ENCODE measurements around the gene SOHLH1.

Gene SOHLH1

DNA sequence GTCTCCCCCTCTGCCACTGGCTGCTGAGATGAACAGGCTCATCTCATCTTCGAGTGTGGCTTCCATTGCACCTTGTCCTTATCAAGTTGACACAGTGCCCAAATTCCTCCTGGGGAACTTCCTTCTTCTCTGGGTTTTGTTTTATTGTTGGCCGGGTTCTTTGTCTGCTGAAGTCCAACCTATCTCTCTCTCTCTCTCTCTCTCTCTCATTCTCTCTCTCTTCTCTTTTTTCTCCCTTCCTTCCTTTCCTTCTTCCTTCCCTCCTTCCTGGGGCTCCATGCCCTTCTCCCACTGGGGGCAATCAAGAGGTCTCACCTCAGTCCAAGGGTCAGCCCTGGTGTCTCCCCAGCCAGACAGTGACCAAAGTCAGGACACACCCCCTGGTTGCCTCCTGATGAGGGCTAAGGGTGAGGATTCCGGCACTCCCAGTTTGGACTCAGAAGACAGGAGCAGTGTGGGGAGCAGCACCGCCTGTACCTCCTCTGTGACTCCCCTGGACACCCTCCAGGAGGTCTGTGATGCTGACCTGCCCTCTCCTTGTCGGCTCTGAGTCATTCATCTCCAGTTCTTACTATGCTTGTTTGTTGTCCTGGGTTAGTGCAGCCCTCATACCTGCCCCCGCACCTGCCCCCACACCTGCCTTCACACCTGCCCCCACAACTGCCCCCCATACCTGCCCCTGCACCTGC, 33.4 kb upstream of the SOHLH1 start:
- Histone ChIP-seq H3K9me3 (ENCODE audit: insufficient read depth, low read length) (no peaks in the 10 kb centered on the region), H3K27ac (ENCODE audit: low read length) (no peak overlapping the region), H3K4me1 (ENCODE audit: low read length) (no peaks in the 10 kb centered on the region), H3K27me3 (ENCODE audit: low read depth, low read length) (no peaks in the 10 kb centered on the region), H3K79me2 (ENCODE audit: low read length) (no peaks in the 10 kb centered on the region), H3K4me2 (ENCODE audit: low read length) (no peak overlapping the region), H3K4me3 (ENCODE audit: low read length) (no peak overlapping the region), H2AFZ (ENCODE audit: low read depth, low read length) (no peak overlapping the region), H3K9ac (ENCODE audit: low read length) (no peak overlapping the region), H3K36me3 (replicated peaks; ENCODE audit: low read depth, low read length) (no peaks in the 10 kb centered on the region), H4K20me1 (ENCODE audit: insufficient read depth, low read length) (no peaks in the 10 kb centered on the region)
- no peak for TF ChIP-seq CTCF (IDR thresholded peaks at IDR 0.05; ENCODE audit: low read depth, low read length)
- TF ChIP-seq EZH2phosphoT487 (IDR thresholded peaks at IDR 0.05; ENCODE audit: low read depth): no peak

DNA sequence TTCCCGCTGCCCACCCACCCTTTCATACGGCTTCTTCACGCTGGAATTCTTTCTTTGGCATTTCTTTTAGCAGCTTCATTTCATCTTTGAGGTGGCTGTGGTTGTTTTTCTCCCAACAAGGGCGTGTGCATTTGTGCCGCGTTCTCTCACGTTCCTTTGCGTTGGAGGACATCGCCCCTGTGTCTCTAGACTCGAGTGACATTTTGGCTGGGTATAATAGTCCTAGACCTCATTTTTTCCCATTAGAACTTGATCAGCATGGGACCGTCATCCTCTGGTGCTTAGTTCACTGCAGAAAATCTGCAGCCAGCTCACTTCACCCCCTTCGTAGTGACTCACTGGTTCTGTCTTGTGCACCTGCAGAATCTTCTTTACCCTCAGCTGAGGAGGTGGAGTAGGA, 32.2 kb upstream of the SOHLH1 start:
- no peak overlapping the region for H3K9ac ChIP-seq (ENCODE audit: low read length)
- no peaks in the 10 kb centered on the region for H3K9me3 ChIP-seq (ENCODE audit: insufficient read depth, low read length)
- H3K27me3 ChIP-seq (ENCODE audit: low read depth, low read length): no peaks in the 10 kb centered on the region
- H3K4me2 ChIP-seq (ENCODE audit: low read length): no peak overlapping the region
- no peak overlapping the region for H2AFZ ChIP-seq (ENCODE audit: low read depth, low read length)
- H3K4me3 ChIP-seq (ENCODE audit: low read length): no peak overlapping the region
- H3K79me2 ChIP-seq (ENCODE audit: low read length): no peaks in the 10 kb centered on the region
- no peaks in the 10 kb centered on the region for H3K36me3 ChIP-seq (replicated peaks; ENCODE audit: low read depth, low read length)
- no peaks in the 10 kb centered on the region for H3K4me1 ChIP-seq (ENCODE audit: low read length)
- H4K20me1 ChIP-seq (ENCODE audit: insufficient read depth, low read length): no peaks in the 10 kb centered on the region
- TF ChIP-seq CTCF (IDR thresholded peaks at IDR 0.05; ENCODE audit: low read depth, low read length) (no peak), EZH2phosphoT487 (IDR thresholded peaks at IDR 0.05; ENCODE audit: low read depth) (no peak)
- H3K27ac ChIP-seq (ENCODE audit: low read length): no peak overlapping the region

DNA sequence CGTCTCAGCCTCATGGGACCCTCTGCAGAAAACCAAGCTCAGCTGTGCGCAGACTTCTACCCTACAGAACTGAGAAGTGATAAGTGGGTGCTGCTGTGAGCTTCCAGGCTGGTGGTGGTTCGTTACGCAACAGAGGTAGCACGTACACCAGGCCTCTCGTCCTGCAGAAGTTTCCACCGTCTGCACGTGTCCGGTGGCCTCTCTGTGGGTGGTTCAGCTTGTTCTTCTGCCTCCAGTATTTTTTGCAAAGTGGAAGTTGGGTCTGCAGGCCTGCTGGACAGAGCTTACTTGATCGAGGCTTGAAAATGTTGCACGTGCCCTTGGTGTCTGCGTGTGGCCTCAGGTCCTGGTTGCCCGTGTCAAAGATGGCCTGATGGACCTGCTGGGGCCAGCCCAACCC, 30.2 kb upstream of the SOHLH1 start:
- Histone ChIP-seq H3K9me3 (ENCODE audit: insufficient read depth, low read length) (no peaks in the 10 kb centered on the region), H3K27ac (ENCODE audit: low read length) (no peak overlapping the region), H3K27me3 (ENCODE audit: low read depth, low read length) (no peaks in the 10 kb centered on the region), H3K36me3 (replicated peaks; ENCODE audit: low read depth, low read length) (no peaks in the 10 kb centered on the region), H4K20me1 (ENCODE audit: insufficient read depth, low read length) (no peaks in the 10 kb centered on the region), H3K4me3 (ENCODE audit: low read length) (no peak overlapping the region), H3K79me2 (ENCODE audit: low read length) (no peaks in the 10 kb centered on the region), H3K4me2 (ENCODE audit: low read length) (no peak overlapping the region), H2AFZ (ENCODE audit: low read depth, low read length) (no peak overlapping the region), H3K9ac (ENCODE audit: low read length) (no peak overlapping the region), H3K4me1 (ENCODE audit: low read length) (no peaks in the 10 kb centered on the region)
- no peak for TF ChIP-seq EZH2phosphoT487 (IDR thresholded peaks at IDR 0.05; ENCODE audit: low read depth)

- Histone ChIP-seq H3K9ac (ENCODE audit: low read length) (no peak overlapping the region), H3K9me3 (ENCODE audit: insufficient read depth, low read length) (no peaks in the 10 kb centered on the region), H3K36me3 (replicated peaks; ENCODE audit: low read depth, low read length) (no peaks in the 10 kb centered on the region), H2AFZ (ENCODE audit: low read depth, low read length) (no peak overlapping the region), H4K20me1 (ENCODE audit: insufficient read depth, low read length) (no peaks in the 10 kb centered on the region), H3K4me1 (ENCODE audit: low read length) (no peaks in the 10 kb centered on the region), H3K27ac (ENCODE audit: low read length) (no peak overlapping the region), H3K27me3 (ENCODE audit: low read depth, low read length) (no peaks in the 10 kb centered on the region), H3K4me2 (ENCODE audit: low read length) (no peak overlapping the region), H3K4me3 (ENCODE audit: low read length) (no peak overlapping the region), H3K79me2 (ENCODE audit: low read length) (no peaks in the 10 kb centered on the region)
- no peak for TF ChIP-seq EZH2phosphoT487 (IDR thresholded peaks at IDR 0.05; ENCODE audit: low read depth)
- no peak for TF ChIP-seq CTCF (IDR thresholded peaks at IDR 0.05; ENCODE audit: low read depth, low read length)
Measured at GRCh38 chr9:135728436-135729110, 29.3 kb upstream of the SOHLH1 start.
